Stimulated activated CD4-positive, alpha-beta T cell treated with anti-CD3 and anti-CD28 coated beads, Interleukin-15, amount 100 ng/mL, for 48 hours (primary cell): ENCODE results near the gene ZNF674.
"Not testable (repeated sequence)": the region's sequence is repeated elsewhere in the genome, so short reads cannot be mapped to it uniquely, and the experiment has no call there.

Experiments used
- DNase-seq, 2 donors: peaks; one replicate each; pipeline ENCODE4 v3.0.0-alpha.2; 2020; ENCODE audit warnings: low read depth in 2 of 2

ZNF674 gene

DNA sequence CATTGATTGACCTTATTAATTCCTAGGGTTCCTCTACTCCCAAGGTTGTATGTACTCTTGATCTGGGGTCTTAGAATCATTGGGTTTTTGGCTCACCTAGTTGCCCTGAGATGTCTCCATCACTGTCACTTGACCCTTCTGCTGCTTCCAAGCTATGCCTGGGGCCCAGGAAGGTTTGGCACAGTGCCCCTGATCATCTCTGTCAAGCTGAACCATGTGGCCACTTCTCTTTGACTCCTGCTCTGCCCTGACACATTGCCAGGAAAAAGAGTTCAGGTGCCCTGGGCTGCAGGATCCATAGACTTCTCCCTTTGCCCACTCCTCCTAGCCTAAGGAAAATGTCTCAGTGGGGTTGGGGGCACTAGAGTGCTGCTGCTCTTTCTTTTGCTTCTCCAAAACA is 24.4 kb upstream of the ZNF674 start:
- DNase-seq, result no peak

GRCh38 chrX:46567388-46567787 is 22.2 kb upstream of the ZNF674 start:
- no peak for DNase-seq

GRCh38 chrX:46561824-46562657 is 16.8 kb upstream of the ZNF674 start:
- DNase-seq, result no peak

GRCh38 chrX:46559062-46559461 is 13.8 kb upstream of the ZNF674 start:
- no peak for DNase-seq

GRCh38 chrX:46554942-46555341 is 9.7 kb upstream of the ZNF674 start:
- no peak for DNase-seq

GRCh38 chrX:46553935-46554334 is 8.7 kb upstream of the ZNF674 start:
- no peak for DNase-seq

DNA sequence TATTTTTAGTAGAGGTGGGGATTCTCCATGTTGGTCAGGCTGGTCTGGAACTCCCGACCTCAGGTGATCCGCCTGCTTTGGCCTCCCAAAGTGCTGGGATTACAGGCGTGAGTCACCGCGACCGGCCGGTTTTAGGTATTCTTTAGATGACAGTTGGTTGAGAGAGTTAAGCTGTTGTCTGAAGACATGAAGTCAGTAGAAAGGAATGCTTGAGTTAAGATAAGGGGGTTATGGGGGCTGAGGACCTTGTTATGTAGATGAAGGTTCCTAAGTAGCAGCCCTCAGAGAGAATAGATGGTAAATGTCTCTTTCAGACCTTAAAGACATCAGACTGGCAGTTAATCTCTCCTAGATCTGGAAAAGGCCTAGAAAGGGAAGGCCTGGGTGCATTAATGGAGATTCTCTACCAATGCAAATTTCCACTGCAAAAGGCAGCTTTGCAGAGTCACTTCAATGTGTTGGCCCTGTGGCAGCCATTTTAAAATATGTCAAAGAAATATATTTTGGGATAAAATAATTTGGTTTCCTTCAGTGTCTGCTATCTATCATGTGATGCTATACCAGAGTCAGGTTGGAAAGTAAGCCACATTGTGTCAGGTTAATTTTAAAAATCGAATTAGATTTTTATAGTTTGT is 6.4 kb upstream of the ZNF674 start:
- no peak for DNase-seq

GRCh38 chrX:46549914-46550313 is 4.7 kb upstream of the ZNF674 start:
- no peak for DNase-seq

- no peak for DNase-seq
Observed at GRCh38 chrX:46547857-46548256, 2.6 kb upstream of the ZNF674 start.

GRCh38 chrX:46544527-46544926 is 694 bp downstream of the ZNF674 start:
- not testable (repeated sequence) for DNase-seq

- no peak for DNase-seq
Observed at GRCh38 chrX:46543441-46543840, 1.8 kb downstream of the ZNF674 start.

GRCh38 chrX:46531442-46531841 is 13.8 kb downstream of the ZNF674 start:
- DNase-seq, result no peak

DNA sequence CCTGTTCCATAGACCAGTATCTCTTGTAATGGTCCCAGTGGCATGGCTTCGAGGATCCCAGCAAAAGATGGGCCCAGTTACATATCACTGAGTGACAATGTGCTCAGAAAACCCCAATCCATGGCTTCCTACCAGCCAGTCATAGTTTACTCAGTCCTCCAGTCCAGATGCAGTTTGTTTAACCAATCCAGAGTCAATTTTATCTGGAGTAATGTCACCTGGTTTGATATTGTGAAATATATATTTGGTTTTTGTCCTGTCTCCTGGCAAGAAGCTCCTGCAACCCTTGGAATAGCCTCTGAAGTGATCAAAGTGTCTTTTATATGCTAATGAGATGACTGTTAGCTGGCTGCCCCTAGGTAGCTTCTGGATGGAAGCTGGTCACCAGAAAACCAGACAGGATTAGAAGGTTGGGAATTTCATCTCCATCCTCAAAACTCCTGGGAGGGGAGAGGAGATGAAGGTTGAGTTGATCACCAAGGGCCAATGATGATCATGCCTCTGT is 14.8 kb downstream of the ZNF674 start:
- DNase-seq, result not testable (repeated sequence)

GRCh38 chrX:46529740-46530403 is 15.3 kb downstream of the ZNF674 start:
- not testable (repeated sequence) for DNase-seq

DNA sequence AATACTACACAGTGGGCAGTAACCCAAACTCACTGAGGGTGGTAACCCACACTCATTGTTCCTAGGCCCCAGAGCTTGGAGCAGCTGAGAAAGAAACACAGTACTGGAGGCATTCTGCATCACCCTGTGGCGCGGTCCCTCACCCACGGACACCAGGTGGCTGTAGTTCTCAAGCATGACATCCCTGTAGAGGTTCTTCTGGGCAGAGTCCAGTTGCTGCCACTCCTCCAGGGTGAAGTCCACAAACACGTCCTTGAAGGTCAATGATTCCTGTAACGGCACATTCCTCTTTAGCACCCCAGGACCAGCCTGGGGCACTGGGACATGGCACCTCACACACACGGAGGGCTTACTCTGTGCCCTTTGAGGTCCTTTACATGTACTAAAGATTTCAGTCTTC is 16.6 kb downstream of the ZNF674 start:
- DNase-seq, result not testable (repeated sequence)

DNA sequence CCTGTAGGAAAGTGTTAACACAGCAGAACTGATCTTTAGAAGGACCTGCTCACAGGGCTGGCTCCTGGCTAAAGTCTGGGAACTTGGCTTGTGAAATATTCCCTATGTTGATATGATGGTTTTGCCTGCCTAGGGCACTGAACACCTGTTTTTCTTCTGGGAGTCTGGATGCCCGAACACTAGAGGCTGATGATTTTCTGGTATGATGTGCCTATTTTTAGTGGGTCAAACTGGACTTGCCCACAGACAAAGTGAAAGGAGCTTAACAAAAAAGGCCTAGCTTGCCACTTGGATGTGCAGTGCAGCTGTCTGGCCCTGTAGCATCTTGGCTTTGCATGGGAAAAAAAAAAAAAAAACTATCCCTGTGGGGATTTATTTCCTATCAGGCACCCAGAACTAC is 39.1 kb downstream of the ZNF674 start:
- no peak for DNase-seq

DNA sequence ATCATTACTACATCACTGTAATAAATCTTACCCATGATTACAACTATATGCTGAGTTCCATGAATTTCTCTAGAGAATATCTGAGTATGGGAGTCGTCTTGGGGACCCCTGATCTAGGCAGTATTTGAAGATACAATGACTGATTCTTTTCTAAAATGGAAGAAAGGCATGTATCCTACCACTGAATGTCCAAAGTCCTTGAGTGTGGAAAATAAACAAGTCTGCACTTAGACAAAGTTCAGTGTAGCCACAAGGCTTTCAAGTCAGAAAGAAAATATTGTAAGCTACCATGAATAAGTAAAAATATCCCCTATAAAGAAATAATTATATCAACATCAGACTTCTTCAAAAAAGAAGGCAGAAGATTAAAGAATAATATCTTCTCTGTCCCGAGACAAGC is 42.4 kb downstream of the ZNF674 start:
- DNase-seq, result no peak

- no peak for DNase-seq
Observed at GRCh38 chrX:46500054-46500453, 45.2 kb downstream of the ZNF674 start.

- no peak for DNase-seq
Observed at GRCh38 chrX:46488712-46489111, 56.5 kb downstream of the ZNF674 start.

- no peak for DNase-seq
Observed at GRCh38 chrX:46485897-46486296, 59.3 kb downstream of the ZNF674 start.

DNA sequence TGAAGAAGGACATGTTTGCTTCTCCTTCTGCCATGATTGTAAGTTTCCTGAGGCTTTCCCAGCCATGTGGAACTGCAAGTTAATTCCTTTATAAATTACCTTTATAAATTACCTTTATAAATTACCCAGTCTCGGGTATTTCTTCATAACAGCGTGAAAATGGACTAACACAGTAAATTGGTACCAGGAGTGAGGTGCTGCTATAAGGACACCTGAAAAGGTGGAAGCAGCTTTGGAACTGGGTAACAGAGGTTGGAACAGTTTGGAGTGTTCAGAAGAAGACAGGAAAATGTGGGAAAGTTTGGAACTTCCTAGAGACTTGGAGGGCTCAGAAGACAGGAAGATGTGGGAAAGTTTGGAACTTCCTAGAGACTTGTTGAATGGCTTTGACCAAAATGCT is 66.6 kb downstream of the ZNF674 start:
- DNase-seq, result not testable (repeated sequence)

DNA sequence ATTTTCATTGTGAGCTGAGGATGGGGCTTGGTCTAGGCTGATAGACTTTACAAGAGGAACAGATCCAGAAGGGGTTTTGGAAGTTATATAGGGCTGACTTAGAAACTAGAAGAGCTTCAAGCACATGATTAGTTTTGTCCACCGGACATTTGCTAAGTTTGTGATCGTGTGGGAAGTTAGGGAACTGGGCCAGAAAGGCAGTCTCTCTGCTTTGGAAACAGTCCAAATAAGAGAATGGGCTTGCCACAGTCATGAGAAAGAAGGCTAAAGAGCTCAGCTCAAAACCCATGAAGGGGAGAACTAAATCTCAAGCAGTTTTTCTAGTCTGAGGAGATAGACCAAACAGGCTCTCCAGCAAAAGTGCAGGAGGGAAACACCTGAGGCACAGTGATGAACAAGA is 67.8 kb downstream of the ZNF674 start:
- DNase-seq, result no peak

- DNase-seq, result no peak
Observed at GRCh38 chrX:46465203-46465602, 80.0 kb downstream of the ZNF674 start.
